Prostate gland (tissue), 2 donors: ENCODE results near the gene ITGA6. TPM values are rescaled to one million over a fixed set of nuclear protein-coding genes. Genes with fewer than 3 reads are reported as not detected.

ENCODE experiments used
- DNase-seq: peaks from one replicate; pipeline ENCODE4 v3.0.0-alpha.2; 2019; ENCODE audit warnings: low spot score
- H3K27ac ChIP-seq, 2 donors: fragments of 200-600 bp; sonication (generic); 2 replicates each; pipeline ENCODE4 v1.5.1; 2017 to 2019
- H3K27me3 ChIP-seq: fragments of 200-600 bp; sonication (generic); replicated peaks from 2 replicates; pipeline ENCODE4 v1.5.1; 2019; ENCODE audit not compliant: insufficient read depth
- H3K36me3 ChIP-seq, 2 donors: fragments of 200-600 bp; sonication (generic); 1 replicate in 1 of 2; 2 replicates in 1 of 2; pipeline versions ENCODE4 v1.5.1 to v1.8.1; 2017 to 2019
- H3K4me1 ChIP-seq: fragments of 200-600 bp; sonication (generic); replicated peaks from 2 replicates; pipeline ENCODE4 v1.5.1; 2019
- H3K4me3 ChIP-seq, 2 donors: fragments of 200-600 bp; sonication (generic); 2 replicates each; pipeline ENCODE4 v1.5.1; 2017 to 2019
- H3K9me3 ChIP-seq: fragments of 200-600 bp; sonication (generic); 2 replicates; pipeline ENCODE4 v1.5.1; 2017
- CTCF ChIP-seq, 4 experiments: fragments of 200-600 bp in 2 of 4; fragments of 450-650 bp in 2 of 4; sonication (generic) in 2 of 4; IDR thresholded peaks; 1 replicate in 3 of 4; 2 replicates in 1 of 4; pipeline ENCODE4 v1.5.1; 2016 to 2019; ENCODE audit warnings: antibody characterized with exemption in 4 of 4, mild to moderate bottlenecking in 2 of 4, moderate library complexity in 2 of 4
- POLR2A ChIP-seq: fragments of 450-650 bp; IDR thresholded peaks from one replicate; pipeline ENCODE4 v1.6.1; 2016; ENCODE audit warnings: antibody characterized with exemption, mild to moderate bottlenecking
- POLR2AphosphoS5 ChIP-seq: sonication (generic); formaldehyde crosslinking; IDR thresholded peaks from one replicate; pipeline ENCODE4 v1.6.1; 2017; ENCODE audit warnings: antibody characterized with exemption
- WGBS: methylation state at CpG from one replicate; pipeline ENCODE4 v1.1.5; 2018; 5-methylcytosine and 5-hydroxymethylcytosine counted together
- intact Hi-C: fragments of 100-400 bp; cut with DNase I; formaldehyde crosslinking; loops from one replicate; pipeline ENCODE4 v1.14.2; 2022
- total RNA-seq, 2 donors: library from RNA; depleted of rRNA; stranded (reverse); fragments of >200 nt; gene quantifications; one replicate each; pipeline ENCODE4 v1.1.0, GENCODE V29; 2016

The ITGA6 gene
- total RNA-seq, 2 donors from 2014 or later: 71.7 to 249 TPM

- TF ChIP-seq POLR2A (no peak), CTCF (IDR thresholded peaks at IDR 0.05) (no peak), POLR2AphosphoS5 (no peak)
- H3K36me3 ChIP-seq: no peaks in the 10 kb centered on the region
- H3K9me3 ChIP-seq: no peaks in the 10 kb centered on the region
- no peak for DNase-seq
- H3K4me3 ChIP-seq: no peak overlapping the region
- WGBS: 69% methylated on average over 15 of the region's 15 CpGs
- no peaks in the 10 kb centered on the region for H3K4me1 ChIP-seq
- H3K27ac ChIP-seq: no peak overlapping the region
- H3K27me3 ChIP-seq: no peaks in the 10 kb centered on the region
- intact Hi-C loops: no loop called here
Observed at GRCh38 chr2:172513935-172514586, 86.7 kb downstream of the ITGA6 start.

DNA sequence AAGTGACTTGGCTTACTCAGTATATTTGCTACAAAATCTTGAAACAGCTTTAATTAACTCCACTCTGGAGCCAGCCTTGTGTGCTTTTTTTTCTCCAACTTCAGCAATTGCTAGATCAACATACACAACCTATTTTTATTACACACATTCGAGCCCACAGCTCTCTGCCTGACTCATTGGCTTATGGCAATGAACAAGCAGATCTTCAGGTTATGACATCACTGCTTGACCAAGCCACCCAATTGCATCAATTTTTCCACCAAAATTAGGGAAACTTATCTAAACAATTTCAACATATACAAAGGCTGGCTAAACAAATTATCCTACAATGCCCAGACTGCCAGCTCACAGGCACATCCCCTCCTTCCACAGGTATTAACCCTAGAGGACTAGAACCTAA lies 88.9 kb downstream of the ITGA6 start:
- Histone ChIP-seq H3K36me3 (no peaks in the 10 kb centered on the region), H3K27me3 (no peaks in the 10 kb centered on the region), H3K4me3 (no peak overlapping the region), H3K9me3 (no peaks in the 10 kb centered on the region), H3K4me1 (no peaks in the 10 kb centered on the region), H3K27ac (no peak overlapping the region)
- 41% methylated on average over 1 of the region's 1 CpG for WGBS
- TF ChIP-seq POLR2AphosphoS5 (no peak), POLR2A (no peak), CTCF (IDR thresholded peaks at IDR 0.05) (no peak)
- no peak for DNase-seq
- intact Hi-C loops: no loop called here

- Histone ChIP-seq H3K27ac (no peak overlapping the region), H3K27me3 (no peaks in the 10 kb centered on the region), H3K9me3 (no peaks in the 10 kb centered on the region), H3K4me3 (no peak overlapping the region), H3K4me1 (no peaks in the 10 kb centered on the region), H3K36me3 (no peaks in the 10 kb centered on the region)
- DNase-seq: no peak
- intact Hi-C loops: no loop called here
- no peak for TF ChIP-seq CTCF (IDR thresholded peaks at IDR 0.05)
- no peak for TF ChIP-seq POLR2A
- no peak for TF ChIP-seq POLR2AphosphoS5
Observed at GRCh38 chr2:172518995-172519394, 91.6 kb downstream of the ITGA6 start.

DNA sequence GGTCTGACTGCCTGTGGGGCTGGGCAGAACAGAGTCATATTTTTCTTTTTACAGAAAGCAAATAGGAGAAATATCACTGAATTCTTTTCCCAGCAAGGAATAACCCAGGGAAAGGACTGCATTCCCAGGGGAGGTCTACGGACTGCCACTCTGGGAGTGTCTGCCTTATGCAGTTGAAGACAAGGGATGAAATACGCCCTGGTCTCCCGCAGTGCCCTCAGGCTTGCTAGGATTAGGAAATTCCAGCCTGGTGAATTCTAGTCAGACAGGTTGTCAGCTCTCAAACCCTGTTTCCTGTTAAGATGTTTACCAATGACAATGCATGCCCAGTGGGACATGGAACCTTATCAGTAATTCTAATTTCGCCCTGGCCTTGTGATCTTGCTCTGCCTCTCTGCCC lies 98.2 kb downstream of the ITGA6 start:
- no peaks in the 10 kb centered on the region for H3K36me3 ChIP-seq

More for the DNA sequence above, 98.2 kb downstream of the ITGA6 start:
- no peak overlapping the region for H3K27ac ChIP-seq
- no peaks in the 10 kb centered on the region for H3K4me1 ChIP-seq
- H3K27me3 ChIP-seq: no peaks in the 10 kb centered on the region
- intact Hi-C loops: no loop called here
- no peak for DNase-seq
- no peaks in the 10 kb centered on the region for H3K9me3 ChIP-seq
- WGBS: 93% methylated on average over 4 of the region's 4 CpGs
- no peak overlapping the region for H3K4me3 ChIP-seq
- TF ChIP-seq POLR2AphosphoS5: no peak
- TF ChIP-seq CTCF (IDR thresholded peaks at IDR 0.05): no peak
- no peak for TF ChIP-seq POLR2A
